ENCODE results near the gene RTF1.
"Not testable (repeated sequence)": the region's sequence is repeated elsewhere in the genome, so short reads cannot be mapped to it uniquely, and the experiment has no call there.

The RTF1 gene

GRCh38 chr15:41416742-41417417, at the start of gene RTF1:
Gene RTF1 (plus strand): TSS chr15:41417095. CDS start chr15:41417116, 21 bp downstream.
- peak; percentile 97 for DNase-seq

GRCh38 chr15:41367418-41367817, 49.5 kb upstream of the RTF1 start:
- DNase-seq = no peak

- DNase-seq = no peak
Measured at GRCh38 chr15:41377978-41378377, 38.9 kb upstream of the RTF1 start.

DNA sequence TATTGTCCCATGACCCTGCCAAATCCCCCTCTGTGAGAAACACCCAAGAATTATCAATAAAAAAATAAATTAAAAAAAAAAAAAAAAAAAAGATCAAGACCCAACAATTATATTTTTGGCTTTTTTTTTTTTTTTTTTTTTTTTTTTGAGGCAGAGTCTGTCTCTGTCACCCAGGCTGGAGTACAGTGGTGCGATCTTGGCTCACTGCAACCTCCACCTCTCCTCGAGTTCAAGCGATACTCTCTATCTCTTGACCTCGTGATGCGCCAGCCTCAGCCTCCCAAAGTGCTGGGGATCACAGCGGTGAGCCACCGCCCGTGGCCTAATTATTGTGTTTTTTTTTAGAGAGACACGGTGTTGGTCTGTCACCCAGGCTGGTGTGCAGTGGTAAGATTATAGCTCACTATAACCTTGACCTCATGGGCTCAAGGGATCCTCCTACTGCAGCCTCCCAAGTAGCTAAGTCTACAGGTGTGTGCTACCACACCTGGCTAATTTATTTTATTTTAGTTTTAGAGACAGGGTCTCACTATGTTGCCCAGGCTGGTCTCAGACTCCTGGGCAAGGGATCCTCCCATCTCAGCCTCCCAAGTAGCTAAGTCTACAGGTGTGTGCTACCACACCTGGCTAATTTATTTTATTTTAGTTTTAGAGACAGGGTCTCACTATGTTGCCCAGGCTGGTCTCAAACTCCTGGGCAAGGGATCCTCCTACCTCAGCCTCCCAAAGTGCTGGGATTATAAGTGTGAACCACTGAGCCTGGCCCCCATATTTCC, 32.7 kb upstream of the RTF1 start:
- DNase-seq = not testable (repeated sequence)

DNA sequence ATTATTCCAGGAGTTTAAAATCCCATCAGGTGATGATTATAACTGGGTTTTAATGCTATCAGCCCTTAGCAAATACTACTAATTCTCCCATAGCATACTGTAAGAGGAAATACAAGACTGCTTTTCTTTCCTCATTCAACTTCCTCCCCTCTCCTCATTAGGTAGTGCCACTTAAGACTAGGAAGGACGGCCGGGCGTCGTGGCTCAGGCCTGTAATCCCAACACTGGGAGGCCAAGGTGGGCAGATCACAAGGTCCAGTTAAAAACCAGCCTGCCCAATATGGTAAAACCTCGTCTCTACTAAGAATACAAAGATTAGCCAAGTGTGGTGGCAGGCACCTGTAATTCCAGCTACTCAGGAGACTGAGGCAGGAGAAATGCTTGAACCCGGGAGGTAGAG, 29.2 kb upstream of the RTF1 start:
- DNase-seq = no peak

GRCh38 chr15:41392659-41393058, 24.2 kb upstream of the RTF1 start:
- DNase-seq = no peak

DNA sequence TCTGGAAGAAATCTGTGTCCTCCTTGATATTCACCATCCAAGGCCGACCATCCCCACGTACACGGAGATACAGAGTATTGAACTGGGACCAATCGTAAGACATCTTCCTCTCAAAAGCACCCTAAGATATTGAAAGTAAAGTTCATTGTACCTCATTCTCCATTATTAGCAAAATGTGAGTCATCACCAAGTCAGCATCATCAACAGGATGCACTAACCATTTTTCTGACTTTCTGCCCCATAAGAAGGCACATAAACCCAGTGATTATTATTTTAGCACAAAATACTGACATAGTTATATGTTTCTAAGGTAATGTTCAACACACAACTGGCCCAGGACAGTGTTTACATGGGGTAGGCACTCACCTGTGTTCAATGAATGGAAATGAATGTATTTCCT, 22.0 kb upstream of the RTF1 start:
- DNase-seq = no peak

GRCh38 chr15:41396111-41396510, 20.8 kb upstream of the RTF1 start:
- DNase-seq = no peak

- DNase-seq = no peak
Measured at GRCh38 chr15:41401904-41402267, 15.0 kb upstream of the RTF1 start.

GRCh38 chr15:41407341-41407740, 9.6 kb upstream of the RTF1 start:
- no peak for DNase-seq

- DNase-seq = no peak
Measured at GRCh38 chr15:41408234-41408641, 8.7 kb upstream of the RTF1 start.

GRCh38 chr15:41411031-41411430, 5.9 kb upstream of the RTF1 start:
- DNase-seq = no peak

DNA sequence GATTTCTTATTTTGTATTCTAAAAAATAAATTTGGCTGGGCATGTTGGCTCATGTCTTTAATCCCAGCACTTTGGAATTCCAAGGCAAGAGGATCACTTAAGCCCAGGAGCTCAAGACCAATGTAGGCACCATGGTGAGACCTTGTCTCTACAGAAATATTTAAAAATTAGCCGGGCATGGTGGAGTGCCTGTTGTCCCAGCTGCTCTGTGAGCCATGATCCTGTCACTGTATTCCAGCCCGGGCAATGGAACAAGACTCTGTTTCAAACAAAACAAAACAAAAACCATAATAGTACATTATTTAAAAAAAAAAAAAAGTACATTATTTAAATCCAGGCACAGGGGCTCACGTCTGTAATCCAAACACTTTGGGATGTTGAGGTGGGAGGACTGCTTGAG, 5.5 kb upstream of the RTF1 start:
- no peak for DNase-seq

DNA sequence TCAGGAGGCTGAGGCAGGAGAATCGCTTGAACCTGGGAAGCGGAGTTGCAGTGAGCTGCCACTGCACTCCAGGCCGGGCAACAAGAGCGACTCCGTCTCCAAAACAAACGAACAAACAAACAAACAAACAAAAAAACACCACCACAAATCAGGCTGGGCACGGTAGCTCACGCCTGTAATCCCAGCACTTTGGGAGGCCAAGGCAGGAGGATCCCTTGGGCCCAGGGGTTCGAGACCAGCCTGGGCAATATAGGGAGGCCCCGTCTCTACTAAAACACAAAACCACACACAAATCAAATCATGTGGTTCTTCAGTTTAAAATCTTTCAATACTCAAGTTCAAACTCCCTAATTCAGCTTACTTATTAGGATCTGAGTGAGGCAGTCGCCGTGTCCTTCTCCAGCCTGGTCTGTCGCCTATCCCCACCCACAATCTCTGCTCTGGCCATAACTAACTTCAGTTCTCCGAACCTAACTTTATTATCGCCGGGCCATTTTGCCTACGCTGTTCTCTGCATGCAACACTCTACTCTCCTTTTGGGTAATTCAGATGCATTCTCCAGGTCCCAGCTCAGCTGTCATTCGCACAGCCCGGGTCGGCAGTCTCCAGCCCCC, 660 bp upstream of the RTF1 start:
- DNase-seq = no peak

GRCh38 chr15:41417418-41418195, 712 bp downstream of the RTF1 start:
- DNase-seq = no peak

- DNase-seq = no peak
Measured at GRCh38 chr15:41423979-41424659, 7.2 kb downstream of the RTF1 start.

GRCh38 chr15:41424809-41425208, 7.9 kb downstream of the RTF1 start:
- no peak for DNase-seq

DNA sequence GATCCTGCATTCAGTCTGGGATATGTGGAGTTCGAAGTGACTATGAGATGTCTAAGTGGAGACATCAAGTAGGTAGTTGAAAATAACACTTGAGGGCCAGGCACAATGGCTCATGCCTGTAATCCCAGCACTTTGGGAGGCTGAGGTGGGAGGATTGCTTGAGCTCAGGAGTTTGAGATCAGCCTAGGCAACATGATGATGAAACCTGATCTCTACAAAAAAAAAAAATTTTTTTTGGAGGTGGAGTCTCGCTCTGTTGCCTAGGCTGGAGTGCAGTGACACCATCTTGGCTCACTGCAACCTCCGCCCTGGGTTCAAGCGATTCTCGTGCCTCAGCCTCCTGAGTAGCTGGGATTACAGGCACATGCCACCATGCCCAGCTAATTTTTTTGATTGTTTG, 9.0 kb downstream of the RTF1 start:
- DNase-seq = not testable (repeated sequence)

DNA sequence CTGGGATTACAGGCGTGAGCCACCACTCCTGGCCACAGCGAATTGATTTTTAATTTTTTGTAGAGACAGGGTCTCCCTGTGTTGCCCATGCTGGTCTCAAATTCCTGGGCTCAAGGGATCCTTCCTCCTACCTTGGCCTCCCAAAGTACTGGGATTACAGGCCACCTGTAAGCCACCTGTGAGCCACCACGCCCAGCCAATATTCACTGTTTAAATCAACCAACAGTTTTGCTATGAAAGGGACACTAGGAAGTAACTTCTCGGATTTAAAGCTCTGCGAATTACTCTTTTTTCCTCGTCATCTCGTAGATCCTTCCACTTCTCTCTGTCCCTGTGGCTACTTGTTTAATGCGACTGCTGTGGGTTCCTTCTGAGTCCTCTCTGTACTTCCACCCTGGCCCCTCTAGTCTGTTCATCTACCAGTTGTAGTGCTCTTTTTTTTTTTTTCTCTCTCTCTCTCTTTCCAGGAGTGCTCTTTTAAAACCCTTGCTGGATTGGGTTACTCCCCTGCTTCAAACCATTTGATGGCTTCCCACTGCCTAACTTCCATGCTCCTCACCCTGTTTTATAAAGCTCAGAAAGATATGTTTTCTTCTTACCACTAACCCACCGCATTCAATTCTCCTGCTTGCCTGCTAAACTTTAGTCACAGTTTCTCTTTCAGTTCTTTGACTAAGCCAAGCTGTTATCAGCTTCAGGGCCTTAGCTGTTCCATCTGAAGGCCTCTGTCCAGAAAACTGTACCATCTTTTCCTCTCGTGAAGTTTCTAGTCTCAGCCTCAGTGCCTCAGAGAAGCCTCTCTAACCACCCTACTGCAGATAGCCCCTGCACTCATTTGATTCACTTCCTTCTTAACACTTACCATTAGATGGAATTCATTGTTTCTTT, 12.4 kb downstream of the RTF1 start:
- DNase-seq = no peak

DNA sequence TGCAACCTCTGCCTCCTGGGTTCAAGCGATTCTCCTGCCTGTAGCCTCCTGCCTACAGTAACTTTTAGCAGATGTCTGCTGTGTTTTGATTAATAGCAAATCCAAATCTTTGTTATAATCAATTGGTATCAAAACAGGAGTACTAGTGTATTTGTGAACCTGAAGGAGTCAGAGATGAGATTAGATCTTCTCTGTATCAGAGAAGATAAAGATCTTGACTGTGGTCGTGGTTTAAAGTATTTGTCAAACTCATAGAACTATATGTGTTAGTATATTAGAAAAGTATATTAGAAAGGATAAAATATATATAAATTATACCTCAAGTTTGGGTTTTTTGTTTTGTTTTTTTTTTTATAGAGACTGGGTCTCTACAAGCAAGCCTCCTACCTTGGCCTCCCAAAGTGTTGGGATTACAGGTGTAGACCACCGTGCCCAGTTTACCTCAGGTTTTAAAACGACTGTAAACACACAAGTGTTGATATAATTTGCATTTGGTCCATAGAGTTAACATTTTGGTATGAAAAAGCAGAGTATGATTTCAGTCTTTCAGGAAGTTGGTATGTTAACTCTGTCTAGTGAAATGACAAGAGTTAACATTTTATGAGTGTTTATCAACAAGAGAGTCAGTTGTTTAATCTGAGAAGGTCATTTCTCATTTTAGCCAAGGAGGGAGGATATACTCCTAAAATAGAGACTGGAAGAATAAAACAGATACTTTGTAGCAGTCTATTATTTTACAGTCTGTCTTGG, 18.3 kb downstream of the RTF1 start:
- no peak for DNase-seq

GRCh38 chr15:41437448-41437847, 20.6 kb downstream of the RTF1 start:
- DNase-seq = no peak
